NCI-H146 treated with DMSO at 0.1 percent for 48 hours (cell line): ENCODE data around the gene KCNIP4.
"Not testable (repeated sequence)": the region's sequence is repeated elsewhere in the genome, so short reads cannot be mapped to it uniquely, and the experiment has no call there.

Source experiments
- DNase-seq: peaks from one replicate; lab custom pipeline; 2025; ENCODE audit not compliant: unreplicated experiment; lab: John Stamatoyannopoulos, UW

Gene KCNIP4

DNA sequence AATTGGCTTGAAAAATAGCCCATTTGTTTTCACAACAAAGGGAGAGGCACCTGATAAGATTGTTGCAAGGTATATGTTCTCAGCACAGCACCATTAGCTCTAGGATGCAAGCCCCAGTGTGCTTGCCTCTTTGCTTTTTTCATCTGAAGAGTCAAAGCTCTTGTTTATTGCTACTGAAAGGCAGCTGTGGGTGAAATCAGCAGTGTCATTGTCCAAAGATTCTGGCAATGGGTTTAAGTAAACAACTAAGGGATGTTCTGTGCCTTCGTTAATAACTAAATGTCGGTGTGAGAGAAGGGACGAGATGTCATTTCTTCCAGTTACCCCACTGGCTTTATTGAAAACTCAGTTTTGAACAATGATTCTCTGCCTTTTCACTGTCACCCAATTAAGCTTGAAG, 567.7 kb downstream of the KCNIP4 start:
- DNase-seq: no peak

DNA sequence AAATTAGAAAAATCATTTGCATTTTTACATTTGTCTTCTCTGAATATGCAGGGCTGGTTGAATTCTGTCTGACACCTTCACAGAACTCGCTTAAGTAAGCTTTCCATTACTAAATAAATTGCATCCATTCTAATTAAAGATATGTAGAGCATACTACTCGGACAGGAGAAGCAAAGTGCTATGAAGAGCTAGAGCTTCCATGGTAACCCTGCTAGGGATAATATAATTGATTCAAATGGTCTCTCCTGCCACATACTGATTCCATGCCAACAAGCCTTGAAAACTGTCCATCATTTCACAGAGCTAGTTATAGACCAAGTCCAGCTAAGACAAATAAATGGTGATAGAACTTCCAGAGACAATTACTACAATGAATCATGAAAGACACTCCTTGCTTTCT, 571.5 kb downstream of the KCNIP4 start:
- no peak for DNase-seq

DNA sequence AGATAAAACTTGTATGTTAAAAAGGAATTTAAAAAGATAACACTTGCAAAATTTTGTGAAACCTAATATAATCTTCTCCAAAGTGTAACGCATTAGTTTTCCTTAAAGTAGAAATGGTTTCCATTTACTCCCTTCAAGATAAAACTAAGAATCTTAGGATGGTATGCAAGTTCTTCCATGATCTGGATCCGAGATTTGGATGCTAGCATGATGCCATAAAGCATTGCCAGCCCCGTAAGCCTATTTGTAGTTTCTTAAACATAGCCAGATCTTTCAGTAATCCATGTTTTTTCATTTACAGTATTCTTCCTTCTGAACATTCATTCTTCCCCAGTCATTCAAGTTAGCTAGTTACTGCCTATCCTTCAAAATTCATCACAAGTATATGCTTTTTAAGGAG, 572.4 kb downstream of the KCNIP4 start:
- DNase-seq: no peak

DNA sequence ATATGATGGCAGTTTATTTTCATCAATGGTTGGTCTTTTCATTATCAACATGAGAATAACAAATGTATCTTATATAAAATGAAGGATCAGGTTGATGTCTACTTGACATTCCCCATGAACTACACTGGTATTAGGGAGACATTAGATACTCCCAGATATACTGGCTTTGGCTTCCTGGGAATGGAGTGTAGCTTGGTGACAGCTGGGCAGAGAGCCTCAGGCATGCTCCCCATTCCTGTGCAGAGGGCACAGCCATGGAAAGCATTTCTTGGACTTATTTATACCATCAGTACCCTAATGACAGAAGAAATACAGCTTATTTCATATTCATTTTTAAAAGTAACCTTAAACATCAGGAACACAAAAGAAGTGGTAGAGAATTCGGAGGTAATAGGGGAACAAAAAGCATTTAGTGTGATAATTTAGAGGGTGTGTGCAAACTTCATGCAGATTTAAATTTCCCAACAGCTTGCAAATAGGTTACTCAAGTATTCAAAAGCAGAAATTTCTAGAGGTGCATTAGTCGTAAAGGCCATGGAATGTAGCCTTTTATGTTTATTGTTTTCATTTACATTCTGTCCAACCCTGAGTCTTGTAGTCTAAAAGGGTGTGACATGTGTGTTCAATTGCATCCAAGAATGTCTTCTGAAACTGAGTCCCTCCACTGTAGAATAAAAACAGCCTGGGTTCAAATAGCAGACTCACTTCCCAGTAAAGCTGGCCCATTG, 573.8 kb downstream of the KCNIP4 start:
- DNase-seq: no peak

DNA sequence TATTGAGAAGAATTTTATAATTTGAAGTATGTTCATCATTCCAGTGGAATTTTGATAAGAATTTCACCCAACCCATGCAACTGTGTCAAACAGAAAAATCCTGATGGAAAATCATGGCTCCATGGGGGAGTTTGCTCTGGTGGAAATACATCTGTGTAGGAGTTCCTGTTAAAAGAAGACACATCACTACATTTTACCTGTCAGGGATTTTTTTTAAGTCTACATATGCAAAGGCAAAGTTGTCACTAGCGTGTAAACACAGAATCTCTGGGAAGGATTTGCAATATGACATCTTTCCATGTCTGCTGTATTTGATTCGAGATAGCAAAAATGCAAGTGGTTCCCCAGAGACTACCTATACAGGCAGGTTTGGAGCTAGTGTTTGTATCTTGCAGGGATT, 581.0 kb downstream of the KCNIP4 start:
- DNase-seq: no peak

DNA sequence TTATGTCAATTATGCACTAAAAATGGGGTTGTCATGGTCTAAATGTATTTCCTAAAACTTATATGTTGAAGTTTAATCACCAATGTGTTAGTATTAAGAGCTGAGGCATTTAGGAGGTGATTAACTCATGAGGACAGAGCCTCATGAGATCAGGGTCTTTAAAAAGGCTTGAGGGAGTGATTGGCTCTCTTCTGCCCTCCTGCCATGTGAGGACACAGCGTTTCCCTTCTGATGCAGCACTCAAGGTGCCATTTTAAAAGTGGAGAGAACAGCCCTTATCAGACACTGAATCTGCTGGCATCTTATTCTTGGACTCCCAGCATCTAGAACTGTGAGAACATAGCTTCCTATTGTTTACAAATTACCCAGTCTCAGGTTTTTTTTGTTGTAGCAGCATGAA, 581.7 kb downstream of the KCNIP4 start:
- no peak for DNase-seq

DNA sequence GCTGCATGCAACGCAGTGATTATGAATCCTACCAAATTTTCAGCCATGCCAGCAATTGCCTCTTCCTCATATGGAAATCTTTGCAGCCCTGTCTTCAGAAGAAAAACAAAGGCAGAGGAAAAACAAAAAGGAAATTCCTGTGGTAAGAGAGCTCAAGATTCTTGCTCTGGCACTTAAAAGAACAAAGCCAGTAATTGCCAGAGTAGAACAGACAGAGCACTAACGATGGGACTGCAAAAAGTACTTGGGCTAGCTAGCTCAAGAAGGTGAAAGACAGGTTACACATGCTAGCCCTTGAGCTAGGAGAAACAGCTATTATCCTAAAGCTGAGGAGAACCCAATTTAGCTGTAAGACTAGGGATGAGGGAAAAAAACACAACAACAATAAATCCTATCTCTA, 582.3 kb downstream of the KCNIP4 start:
- no peak for DNase-seq

DNA sequence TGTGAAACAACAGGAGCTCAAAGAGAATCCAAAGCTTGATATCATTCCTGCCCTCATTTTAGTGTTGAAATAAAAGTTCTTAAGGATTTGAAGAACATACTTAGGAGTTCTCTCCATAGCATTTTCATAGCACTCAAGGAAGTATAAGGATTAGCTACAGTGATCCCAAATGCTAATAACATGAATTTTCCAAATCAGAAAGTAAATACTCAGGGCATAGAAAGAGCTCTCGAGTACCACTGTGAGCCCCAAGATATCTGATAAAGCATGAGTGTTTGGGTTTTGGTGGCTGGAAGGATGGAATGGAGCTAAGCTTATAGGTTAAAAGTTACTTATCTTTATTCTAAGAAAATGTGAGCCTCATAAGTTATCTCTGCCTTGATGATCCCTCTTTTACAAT, 584.9 kb downstream of the KCNIP4 start:
- no peak for DNase-seq

DNA sequence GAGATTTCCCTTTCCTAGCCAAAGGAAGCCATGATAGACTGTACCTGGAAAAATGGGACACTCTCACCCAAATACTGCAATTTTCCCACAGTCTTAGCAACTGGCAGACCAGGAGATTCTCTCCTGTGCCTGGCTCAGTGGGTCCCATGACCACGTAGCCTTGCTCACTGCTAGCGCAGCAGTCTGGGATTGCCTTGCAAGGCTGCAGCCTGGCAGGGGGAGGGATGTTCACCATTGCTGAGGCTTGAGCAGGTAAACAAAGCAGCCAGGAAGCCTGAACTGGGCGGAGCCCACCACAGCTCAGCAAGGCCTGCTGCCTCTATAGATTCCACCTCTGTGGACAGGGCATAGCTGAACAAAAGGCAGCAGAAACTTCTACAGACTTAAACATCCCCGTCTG, 596.2 kb downstream of the KCNIP4 start:
- DNase-seq: not testable (repeated sequence)

DNA sequence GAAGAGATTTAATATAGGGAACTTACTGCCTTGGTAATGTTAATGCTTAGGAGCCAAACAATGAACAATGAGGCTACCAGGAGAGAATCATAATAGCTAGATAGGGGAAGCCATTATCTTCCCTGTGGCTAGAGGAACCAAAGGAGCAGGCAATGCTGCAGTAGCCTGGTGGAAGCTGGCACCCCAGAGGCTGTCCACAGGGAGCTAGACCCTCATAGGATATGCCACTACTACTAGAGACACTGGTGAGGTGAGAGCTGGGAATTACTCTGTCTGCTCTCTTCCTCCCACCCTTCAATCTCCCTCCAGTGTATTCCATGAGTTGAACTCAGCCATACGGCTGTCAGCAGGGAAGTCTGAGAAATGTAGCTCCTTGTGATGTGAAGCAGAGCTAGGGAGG, 601.4 kb downstream of the KCNIP4 start:
- DNase-seq: no peak

DNA sequence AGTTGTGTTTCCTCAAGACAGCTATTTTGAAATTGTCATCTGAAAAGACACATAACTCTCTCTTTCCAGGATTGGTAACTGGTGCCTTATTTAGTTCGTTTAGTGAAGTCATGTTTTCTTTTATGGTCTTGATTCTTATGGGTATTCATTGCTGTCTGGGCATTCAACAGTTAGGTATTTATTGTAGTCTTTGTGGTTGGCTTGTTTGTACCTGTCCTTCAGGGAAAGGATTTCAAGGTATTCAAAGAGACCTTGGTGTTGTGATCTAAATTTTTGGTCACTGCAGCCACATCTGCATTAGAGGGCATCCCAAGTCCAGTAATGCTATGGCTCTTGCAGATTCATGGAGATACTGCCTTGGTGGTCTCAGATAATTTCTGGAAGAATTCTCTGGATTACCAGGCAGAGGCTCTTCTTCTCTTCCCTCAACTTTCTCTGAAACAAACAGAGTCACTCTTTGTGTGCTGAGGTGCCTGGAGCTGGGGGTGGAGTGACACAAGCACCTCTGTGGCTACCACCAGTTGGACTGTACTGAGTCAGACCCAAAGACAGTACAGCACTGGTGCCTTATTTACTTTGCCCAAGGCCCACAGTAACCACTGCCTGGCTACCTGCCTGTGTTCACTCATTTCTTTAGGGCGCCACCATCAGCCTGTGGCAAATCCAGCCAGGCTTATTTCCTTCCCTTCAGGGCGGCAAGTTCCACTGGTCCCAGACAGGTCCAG, 620.4 kb downstream of the KCNIP4 start:
- no peak for DNase-seq

DNA sequence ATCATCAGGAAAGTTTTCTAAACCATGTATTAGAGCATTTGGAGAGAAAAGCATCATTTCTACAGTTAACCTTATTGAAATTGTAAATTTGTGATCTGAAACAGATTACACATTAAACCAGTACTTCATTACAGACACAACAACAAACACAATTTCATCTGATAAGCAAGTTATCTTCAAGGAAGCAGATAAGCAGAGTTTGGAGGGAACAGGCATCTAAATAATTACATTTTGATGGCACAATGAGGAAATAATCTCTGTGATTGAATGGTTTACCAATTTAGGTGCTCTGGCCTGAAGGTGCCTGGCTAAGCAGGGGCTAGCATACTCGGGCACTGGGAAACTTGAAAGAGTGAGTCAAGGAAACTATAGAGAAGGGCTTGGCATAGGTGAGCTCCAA, 628.5 kb downstream of the KCNIP4 start:
- no peak for DNase-seq

DNA sequence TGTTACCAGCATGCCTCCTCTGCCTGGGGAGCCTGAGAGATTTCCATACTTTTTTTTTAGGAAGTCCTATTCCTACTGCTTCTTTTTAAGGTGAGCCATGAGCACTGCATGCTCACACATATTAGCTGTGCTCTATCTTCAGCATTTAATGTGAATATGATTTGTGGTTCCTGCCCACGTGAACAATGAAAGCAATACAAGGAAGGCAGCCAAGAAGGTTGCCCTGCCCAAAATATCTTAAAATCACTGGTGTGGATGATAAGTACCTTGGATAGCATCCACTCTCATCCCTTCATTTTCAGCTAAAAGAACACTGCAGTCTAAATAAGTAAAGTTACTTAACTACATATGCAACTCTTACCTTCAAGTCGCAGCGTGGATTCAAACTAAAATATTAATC, 640.9 kb downstream of the KCNIP4 start:
- no peak for DNase-seq

DNA sequence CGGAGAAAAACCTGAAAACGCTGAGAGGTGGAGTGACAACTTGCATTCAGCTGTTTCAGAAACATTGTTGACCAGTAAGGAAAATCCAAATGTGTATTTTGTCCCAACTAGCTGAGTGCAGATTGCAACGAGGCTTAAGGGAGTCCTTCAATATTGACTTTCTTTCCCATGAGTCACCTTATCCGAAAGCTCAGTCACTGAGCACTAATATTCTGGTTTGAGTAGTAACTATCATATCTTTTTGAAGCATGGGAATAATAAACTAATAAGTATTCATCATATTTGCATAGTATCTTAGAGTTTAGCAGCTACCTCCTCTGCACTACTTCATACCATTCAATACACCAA, 644.1 kb downstream of the KCNIP4 start:
- no peak for DNase-seq

DNA sequence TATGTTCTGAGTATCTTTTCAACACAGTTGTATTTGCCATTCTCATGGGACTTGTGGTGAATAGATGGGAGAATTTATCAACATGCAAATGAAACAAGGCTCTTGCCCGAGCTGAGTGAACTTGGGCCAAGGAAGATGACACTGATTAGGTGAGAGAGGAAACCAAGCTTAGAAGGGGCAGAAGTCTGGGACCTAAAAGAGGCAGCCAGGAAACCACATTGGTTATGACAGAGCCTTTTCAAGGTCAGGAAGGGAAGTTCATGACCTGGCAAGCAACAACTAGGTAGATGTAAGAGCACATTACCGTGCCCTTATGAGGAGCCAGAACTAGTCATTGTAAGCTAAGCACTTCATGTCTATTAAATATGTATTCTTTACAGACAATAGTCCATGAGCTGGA, 658.0 kb downstream of the KCNIP4 start:
- no peak for DNase-seq

DNA sequence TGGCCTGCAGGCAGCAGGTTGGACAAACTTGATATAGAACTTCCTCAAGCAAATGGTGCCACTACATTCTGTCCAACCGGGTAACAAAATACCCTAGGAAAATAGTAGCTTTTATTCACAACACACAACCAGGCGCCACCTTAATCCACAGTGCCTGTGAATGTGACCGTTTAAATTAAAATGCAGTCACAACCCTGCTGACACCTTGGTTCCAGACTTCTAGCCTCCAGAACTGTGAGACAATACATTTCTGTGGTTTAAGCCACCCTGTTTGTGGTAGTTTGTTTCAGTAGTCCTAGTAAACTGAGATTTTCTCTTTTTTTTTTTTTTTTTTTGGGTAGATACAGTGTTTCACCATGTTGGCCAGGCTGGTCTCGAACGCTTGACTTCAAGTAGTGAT, 672.5 kb downstream of the KCNIP4 start:
- DNase-seq: no peak

DNA sequence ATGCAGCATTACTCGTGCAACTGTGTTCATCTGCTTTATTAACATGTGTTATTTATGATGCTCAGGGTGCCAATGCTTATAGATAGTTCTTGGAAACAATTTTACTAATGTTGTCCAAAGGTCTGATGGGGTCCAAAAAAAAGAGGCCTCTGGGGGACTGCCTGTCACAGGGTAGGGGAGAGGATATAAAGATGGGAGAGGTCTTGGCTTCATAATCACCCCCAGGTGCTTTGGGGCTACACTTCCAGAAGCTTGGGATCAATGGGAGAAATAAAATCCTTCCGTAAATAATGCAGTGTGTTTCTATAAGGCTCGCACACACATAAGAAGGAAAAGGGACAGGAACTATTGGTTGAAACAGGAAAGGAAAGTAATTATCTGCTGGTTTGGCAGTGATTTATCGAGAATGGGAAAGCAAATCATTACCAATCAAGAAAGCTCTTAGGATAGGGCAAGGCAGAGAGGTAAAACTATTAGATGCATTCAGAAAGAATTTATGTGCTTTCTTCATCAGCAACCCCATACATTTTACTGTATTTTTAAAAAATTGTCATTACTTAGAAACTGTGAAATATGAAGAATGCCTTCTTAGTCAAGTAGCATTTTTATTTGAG, 677.0 kb downstream of the KCNIP4 start:
- no peak for DNase-seq

DNA sequence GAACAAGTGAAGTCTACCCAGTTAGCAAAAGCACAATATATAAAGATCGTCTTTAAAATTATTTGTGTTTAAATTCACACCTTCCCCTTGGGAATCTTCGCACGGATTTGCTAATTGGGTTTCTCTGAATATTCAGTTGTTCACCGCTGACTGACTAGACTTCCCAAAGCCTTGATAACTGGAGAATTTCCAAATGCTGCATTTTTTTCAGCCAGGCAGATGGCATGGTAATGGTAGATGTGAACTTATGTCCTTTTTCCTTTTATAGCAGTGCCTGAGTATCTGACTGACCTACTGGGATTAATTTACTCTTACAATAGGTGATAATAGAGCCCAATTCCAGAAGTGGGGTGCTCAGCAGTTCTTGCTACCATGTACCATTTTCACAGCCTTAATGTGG, 700.2 kb downstream of the KCNIP4 start:
- DNase-seq: no peak

DNA sequence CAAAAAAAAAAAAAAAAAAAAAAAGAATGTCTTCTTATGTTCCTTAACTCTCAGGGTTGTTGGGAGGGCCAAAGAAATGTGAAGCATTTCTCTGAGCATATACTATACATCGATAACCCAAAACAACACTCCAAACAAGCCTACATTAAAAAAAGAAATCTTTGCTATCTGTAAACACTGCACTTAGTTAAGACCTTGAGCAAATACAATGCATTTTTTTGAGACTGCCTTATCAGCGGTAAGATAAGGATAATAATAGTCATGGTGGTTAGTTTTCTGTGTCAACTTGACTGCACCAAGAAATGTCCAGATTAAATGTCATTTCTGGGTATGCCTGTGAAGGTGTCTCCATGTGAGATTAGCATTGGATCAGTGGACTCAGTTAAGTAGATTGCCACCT, 706.4 kb downstream of the KCNIP4 start:
- no peak for DNase-seq

DNA sequence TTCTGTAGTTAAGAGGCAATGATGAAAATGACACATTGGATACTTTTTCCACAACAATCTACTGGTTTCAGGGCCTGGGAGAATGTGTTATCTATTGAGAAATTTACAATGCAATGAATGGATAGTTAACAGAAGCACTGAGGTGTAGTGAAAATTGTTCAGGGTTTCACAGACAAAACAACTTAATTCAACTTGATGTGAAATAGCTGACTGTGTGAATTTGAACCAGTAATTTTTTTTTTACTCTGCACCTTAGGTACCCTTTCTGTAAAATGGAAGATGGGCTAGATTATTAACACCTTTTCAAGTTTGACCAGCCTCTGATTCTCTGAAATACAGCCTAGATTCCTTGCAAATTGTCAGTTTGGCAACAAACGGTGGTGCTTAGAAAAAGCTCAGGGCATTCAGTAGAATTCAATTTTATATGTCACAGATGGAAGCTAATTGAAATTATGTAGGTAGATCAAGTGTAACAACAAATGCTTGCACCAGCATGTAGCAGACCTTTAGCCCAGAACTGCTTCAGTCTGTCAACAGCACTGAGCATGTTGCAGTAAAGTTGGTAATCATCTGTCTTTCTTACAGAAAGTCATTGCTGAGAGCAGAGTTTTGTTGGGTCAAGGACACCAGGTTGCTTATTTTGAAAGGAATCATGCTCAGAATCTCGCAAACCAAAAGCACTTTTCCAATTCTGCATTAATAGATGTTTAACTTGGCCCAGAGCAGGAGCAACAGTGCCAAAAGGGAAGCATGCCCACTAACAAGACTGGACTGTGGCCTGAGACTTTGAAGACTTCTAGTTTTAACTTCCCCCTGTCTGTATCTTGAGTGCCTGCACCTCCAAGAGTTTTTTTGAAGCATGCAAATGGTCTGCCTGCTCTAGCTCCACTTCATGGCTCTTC, 721.7 kb downstream of the KCNIP4 start:
- no peak for DNase-seq

DNA sequence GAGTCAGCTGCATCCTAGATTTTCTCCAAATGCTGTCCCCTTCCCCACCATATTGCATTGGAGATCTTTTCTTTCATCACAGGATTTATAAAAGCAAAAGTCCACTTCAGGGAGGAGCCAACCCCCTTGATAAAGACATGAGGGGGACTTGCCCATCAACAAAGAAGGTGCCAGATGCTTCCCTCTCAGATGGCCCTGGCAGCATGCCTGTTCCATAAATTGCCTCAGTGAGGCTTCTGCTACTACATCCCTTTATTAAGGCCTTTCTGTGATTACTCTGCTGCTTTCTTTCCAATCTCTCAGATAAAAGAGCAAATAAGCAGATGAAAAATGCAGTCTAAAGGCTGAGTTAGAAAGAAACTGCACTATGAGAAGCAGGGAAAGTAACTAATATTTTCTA, 736.7 kb downstream of the KCNIP4 start:
- no peak for DNase-seq

DNA sequence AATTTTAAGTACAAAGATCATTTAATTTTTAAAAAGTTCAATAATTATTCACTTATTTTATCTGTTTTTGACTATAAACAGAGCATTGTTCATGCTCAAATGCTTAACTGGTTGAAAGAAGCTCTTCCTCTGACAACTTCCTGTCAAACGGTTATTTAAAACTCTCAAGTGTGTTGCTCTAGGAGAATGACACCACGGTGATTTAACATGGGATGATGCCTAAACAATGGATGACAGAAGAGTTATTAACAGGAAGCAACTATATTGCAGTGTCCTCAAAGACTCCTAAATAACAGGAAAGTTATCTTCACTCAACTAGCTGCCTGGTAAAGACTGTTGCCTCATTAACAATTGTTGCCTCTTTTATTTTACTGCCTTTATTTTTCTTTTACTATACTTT, 738.7 kb downstream of the KCNIP4 start:
- no peak for DNase-seq
